ENCODE data around the gene FOXP1.
A peak's percentile ranks its signal among the peaks of the same experiment; 100 is the strongest.
"Not testable (repeated sequence)": the region's sequence is repeated elsewhere in the genome, so short reads cannot be mapped to it uniquely, and the experiment has no call there.

Gene FOXP1

DNA sequence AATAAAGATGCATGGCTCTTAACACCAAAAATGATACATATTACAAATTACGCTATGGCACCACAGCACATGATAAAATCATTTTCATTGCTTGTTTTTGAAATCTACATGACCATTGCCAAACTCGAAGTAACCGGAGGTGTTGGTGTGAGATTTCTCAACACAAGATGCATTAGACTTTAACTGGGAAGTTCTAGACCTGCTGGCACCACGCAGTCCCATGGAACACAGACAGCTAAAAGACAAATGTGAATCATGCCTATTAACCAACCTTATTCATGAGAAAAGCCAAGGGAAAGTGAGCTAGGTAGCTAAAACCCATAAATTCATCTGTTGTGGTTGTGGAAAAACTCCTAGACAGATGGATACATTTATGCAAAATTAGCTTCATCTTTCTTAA is 595.4 kb downstream of the FOXP1 start:
- no peak for DNase-seq

DNA sequence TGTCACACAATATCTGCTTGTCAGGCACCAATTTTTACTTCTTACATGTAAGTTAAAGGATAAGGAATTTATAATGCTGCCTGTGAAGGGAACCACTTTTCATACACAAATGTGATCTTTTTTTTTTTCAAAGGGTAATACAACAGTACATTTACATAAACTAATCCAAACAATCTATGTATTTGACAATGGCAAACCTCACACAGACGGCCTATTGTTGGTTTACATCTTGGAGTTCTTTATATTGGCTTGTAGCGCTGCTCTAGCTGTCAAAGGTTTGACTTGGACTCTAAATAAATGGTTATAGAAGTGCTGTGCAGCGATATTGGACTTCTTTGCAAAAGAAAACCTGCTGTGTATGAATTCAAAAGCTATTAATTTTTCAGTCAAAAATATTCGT is 598.0 kb downstream of the FOXP1 start:
- no peak for DNase-seq

DNA sequence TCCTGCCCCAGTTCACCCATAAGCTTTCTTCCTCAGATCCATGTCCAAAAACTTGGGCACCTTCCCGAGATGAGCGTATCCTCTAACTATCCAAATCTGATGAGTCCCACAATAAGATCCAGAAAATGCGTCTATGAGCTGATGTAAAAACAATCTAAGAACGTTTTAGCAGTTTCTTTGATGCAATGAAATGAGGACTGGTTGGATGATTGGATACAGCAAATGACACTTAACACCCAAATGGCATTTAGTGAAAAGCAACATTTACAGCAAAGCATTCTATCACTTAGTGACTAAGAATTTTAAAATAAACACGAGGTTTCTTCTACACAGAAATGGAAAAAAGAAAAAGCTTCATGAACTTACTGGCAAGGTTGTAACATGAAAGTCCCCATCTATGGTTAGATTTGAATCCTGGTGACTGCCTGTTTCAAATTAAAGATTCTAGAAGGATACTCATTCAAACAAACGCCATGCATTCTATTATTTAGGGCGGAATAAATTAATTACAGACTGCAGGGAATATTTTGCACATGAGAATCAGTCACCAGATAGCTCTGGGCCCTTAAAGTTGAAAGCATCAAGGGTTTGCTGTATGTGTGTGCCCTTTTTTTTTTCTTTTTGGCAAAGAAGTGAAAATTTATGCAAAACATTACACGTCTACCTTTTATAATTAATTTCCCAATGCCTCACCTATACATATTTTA is 598.6 kb downstream of the FOXP1 start:
- DNase-seq: no peak

DNA sequence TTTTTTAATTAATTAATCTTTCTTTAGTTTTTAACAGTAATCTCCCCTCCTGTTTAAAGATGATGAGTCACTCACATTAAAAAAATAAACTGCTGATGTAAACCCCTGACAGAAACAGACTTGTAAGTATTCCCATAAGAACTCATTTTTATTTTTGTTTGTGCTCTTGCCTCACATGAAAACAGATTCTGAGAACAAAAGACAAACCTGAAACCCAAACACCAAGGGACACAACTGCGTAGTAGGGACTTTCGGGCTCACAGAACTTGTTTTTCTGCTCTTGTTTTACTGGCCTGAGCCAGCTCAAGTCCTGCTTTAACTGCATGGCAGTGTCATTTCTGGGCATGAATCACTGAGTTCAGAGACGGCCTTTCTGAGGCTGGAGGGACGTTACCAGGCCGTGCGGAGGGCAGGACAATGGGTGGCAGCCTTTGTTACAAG is 600.8 kb downstream of the FOXP1 start:
- DNase-seq: no peak

DNA sequence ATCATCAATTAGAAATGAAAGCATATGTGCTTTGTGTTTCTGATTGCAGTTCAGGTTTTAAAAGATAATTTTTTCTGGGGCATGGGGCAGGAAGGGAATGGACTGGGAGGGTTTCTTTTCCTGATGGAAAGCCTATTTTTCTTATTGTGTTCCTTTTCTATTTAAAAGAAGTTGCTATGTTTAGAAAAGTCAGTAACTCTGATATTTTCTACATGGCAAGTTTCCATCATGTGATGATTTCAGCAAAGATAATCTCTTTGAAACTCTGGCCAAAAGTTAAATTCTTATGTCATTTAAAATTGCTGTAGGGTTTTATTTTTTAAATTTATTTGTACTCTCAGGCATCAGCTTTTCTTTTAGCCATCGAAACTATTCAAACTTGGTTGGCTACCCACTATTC is 601.2 kb downstream of the FOXP1 start:
- DNase-seq: no peak

DNA sequence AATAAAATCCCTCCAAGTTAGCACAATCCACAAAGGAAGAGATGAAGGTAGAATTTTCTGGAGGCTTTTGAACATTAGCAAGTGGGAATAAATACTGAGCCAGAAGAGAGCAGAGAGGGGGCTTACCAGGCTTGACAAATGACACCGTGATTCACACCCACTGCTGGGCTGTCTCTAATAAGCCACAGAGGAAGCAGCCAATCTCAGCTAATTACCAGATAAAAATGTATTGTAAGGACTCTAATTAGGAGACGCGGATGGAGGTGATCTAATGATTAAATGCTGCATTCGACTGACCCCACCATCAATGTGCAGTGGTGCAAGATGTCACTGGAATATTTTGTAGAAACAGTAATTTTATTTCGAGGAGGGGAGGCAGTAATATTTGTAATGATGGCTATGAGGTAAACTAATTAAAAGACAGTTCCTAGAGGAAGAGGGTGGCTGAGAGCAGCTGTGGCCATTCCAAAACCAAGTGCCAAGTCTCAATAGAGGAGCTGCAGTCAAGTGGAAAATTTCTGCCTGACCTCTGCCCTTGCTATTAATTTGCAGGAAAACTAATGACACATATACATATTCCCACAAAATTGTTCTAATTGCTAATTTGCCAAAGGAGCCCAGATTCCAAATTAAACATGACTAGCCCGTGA is 602.2 kb downstream of the FOXP1 start:
- DNase-seq: no peak

DNA sequence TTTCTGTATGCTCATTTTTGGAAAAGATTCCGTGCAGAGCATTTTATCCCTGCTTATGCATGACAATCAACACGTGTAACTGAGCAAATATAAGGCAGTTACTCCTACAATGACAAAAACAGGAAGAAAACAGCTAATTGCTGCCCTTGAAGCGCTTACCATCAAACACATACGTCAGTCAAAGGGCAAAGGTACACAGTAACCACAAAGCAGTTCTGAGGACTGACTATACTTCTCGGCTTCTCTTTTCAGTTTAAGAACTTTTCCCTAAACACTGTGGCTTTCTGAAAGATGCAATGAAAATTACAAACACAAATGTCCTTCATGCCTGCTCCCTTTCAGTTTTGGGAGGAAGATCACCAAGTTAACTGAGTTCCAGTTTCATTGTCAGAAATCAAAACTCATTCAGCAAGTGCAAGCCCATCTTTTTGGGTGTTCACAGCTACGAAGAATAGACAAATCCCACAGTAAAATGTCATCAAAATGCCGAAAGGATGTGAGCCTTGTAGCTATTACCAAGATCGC is 602.8 kb downstream of the FOXP1 start:
- no peak for DNase-seq

DNA sequence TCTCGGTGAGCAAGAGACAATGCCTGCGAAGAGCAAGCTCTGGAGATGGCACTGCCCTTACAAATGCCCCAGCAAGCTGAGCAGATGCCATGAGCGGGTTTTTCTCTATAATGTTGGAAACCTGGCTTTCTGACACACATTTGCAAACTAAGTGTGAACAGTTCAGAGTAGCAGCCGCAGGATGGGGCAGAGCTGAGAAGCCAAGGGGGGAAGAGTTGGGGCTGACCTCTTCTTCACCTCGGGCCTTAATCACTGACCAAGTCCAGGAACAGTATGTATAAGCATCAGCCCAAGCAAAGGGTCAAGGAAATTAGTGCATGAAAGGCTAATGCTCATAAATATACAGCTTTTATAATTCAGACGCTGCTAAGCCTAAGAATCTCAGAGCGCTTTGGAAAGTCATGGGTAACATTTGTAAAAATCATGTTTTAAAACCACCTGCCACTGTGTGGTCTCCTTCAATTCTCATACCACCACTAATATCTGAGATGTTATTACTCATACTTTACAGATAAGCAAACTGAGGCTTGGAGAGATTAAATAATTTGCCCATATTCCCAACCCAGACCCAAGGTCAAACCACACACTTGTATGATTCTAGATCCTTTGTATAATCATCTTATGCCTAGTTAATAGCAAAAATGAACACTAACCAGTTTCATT is 603.4 kb downstream of the FOXP1 start:
- no peak for DNase-seq

DNA sequence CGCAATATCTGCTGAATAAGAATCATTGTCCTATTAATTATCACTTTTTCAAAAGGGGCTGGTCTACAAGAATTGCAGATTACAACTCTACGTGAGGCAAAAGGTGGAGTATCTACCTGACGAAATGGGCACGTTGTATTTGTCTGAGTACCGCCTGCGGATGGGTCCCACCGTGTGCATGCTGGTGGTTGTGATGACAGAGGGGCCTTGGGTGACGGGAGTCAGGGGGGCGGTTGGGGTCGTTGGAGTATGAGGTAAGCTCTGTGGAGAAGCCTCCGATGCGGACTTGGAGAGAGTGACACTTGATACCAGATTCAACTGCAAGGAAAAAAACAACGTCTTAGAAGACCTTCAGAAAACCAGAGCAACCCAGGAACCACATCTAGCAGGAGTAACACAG is 605.8 kb downstream of the FOXP1 start:
- no peak for DNase-seq

DNA sequence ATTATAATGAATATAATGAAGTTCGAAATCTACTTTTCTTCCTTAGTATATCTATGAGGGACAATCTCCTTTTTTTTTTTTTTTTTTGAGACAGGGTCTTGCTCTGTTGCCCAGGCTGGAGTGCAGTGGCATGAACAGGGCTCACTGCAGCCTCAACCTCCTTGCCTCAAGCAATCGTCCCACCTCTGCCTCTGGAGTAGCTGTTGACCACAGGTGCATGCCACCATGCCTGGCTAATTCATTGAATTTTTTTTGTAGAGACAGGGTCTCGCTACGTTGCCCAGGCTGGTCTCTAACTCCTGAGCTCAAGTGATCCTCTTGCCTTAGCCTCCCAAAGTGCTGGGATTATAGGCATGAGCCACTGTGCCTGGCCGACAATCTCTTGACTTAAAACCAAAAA is 607.5 kb downstream of the FOXP1 start:
- DNase-seq: not testable (repeated sequence)

DNA sequence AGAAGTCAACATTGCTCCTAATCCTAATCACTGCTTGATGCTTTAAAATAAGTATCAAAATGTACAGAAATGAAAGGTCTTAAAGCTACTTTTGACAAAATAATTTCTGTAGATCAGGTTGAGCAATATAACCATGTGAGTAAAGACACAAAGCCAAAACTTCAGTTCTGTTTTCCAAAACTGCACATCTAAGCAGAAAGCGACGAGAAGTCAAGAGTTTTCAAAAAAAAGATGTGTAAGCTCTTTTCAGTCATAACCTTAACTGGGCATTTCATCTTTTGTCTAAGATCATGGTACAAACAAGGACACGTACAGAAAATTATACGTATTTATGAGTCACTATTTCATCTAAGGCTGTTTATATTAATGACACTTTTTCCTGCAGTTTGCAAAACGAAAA is 608.8 kb downstream of the FOXP1 start:
- no peak for DNase-seq

DNA sequence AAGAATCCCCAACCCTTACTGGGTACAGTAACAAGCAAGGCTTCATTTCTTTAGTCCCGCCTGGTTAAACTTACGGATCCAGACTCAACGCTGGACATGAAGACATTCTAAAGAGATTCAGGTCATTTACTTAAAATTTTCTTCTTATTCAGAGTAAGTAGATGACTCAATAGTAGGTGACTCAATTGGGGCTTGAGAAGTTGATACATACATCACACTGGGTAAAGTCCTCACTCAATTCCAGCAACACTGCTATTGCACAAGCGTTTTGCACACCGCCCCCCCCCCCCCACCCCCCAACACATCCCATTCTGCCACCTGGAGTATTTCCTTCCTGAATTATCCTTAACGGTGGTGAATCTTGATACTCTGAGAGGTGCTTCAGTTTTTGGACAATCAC is 610.0 kb downstream of the FOXP1 start:
- no peak for DNase-seq

DNA sequence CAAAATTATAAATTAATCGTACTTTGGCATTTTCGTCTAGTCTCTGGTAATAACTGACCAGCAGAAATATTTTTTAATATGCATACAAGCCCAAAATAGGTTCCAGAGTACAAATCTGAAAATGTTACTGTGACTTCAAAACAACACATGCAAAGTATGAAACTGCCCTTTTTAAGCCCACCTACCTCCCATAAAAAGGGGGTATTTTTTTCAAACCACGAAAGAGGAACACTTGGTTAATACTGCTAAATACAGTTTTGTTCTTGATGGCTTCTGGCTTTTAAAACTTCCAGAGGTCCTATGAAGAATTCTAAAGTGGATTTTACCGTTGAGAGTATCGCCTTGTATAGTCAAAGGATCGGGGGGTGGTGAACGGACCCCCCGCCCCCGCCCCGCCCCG is 610.7 kb downstream of the FOXP1 start:
- no peak for DNase-seq

DNA sequence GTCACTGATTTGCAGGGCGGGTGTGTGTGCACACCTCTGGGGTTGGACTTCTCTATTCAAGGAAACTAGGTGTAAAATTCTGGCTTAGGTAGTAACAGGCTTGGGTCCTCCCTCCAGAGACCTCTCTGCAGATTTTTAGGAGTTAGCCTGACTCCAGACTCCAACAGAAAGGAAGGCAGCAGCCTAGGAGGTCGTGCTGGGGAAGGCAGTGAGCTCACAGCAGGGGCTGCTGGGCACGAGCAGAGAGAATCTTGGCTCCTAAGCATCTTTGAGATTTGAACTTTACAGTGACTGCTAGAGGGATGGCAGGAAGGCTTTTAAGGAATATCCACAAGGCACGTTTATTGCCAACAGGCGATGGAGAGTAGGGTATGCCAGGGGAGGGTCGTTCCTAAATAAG is 612.6 kb downstream of the FOXP1 start:
- no peak for DNase-seq

DNA sequence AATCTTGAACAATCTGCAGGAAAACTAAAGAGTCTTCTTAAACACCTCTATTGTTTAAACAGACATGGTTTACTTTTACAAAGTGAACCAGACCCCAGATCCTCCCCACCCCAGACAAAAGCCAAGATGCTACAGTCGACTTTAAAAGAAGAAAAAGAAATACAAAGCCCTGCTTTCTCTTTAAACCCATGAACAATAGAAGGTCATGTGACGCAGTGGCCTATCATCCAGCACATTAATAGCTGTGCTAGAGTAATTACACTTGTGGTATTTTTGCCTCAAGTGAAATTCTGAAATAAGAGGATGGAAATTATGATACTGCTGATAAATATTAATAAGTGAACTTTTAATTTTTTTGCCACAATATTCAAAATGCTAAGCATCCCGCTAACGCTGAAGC is 613.4 kb downstream of the FOXP1 start:
- DNase-seq: no peak

DNA sequence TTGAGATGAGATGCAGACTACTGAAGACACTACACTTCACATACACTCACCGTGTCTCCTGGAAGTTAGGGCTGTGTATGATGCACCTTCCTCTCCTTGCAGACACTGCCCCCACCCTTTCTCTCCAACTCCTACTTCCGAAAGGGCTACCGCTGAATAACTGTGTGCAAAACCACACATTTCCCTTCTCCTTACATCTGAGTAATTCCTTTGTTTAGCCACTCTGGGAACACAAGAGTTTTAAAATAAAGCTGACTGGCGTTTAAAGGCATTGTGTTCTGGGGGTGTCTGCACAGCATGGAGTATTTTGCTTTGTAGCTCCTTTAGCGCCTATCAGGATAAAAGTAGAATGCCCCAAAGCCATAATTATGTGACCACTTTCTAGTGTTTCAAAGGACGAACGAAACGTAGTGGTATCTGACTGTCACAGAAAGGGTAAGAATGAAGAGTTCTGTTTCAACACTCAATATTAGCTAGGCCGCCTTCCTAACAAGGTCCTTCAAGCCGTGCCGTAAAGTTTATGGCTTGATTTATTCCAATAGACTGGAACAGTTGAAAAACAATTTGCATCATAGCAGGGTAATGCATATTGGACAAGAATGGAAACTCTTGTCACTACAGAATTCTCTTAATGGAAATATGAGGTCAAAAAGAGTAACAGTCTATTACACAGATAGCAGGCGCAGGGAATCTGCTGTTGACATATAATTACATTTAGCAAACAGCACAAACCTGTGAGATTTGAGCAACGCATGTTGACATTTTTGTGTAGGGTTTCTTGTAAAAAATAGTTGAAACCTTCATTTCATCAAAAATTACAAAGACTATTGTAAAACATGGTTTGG is 619.9 kb downstream of the FOXP1 start:
- DNase-seq: no peak

DNA sequence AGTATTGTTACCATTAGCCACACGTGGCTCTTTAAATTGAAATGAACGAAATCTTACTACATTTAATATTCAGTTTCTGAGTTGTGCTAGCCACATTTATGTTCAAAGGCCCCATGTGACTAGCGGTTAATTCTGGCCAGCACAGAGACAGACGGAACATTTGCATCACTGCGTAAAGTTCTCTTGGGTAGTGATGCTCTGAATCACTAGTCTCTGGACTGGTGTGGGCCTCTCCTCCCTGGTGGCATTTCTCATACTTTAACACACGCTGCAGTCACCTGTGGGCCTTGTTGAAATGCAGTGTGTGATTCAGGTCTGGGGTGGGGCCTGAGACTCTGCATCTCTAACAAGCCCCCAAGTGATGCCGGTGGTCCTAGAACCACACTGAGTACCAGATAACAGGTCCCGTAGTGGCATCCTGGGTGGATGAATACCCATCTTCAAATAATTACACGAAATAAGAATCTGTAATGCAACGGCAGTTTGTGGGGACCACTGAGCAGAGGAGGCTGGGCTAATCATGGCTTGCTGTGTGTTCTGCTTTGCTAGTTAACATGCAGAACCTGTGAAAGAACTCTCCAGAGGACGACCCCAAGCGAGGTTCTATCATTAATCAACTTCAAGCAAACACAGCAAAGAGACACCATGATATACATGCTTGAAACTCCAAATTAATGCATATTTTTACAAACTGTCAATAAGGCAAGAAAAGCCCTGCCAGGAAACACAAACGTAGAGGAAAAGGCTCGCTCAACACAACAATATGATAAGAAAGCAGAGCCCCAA is 623.8 kb downstream of the FOXP1 start:
- no peak for DNase-seq

DNA sequence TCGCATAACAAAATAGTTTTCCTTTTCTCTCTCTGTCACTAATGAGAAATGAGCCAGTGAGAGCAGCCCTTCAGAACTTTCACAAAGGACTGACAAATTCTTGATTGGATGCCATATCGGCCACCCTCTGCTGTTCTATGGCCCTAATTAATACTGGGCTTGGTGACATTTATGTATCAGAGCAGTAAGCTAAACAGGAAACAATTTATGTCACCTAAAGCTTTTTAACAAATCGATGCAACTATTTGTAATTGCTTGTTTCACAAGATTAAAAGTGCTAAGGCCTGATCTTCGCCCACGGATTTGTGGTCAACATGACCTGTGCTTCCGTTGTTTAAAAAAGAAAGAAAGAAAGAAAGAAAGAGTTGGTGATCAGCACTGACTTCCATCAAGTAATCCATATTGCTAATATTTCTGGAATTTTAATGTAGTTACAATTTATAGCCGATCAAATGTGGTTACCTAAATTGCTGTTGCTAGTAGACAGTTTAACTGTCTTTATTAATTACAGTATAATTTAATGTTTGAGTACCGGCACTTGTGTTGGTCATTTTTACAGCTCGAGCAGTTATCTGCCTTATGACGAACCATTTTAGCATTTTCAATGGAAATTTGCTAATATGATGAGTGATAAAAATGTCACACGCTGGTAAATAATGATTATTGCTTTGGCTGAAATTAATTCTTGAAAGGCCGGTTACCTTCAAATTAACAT is 631.3 kb downstream of the FOXP1 start:
- no peak for DNase-seq

DNA sequence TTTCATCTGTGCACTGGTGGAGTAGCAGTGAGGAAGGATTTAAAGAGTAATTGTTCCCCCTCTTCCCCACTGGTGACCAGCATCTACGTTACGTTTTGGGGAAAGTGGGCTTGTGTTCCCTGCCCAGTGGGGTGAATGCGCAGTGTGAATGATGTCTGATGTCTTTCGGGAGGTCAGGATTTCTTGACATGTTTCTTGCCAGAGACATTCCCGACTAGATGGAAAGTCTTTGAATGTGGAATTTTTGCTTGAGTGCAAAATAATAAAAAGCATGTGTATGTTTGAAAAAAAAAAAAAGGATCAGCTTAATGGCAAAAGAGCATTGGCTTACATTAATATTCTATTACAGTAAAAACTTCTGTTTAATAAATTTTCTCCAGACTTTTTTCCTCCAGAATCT is 632.2 kb downstream of the FOXP1 start:
- DNase-seq: peak; percentile 55

DNA sequence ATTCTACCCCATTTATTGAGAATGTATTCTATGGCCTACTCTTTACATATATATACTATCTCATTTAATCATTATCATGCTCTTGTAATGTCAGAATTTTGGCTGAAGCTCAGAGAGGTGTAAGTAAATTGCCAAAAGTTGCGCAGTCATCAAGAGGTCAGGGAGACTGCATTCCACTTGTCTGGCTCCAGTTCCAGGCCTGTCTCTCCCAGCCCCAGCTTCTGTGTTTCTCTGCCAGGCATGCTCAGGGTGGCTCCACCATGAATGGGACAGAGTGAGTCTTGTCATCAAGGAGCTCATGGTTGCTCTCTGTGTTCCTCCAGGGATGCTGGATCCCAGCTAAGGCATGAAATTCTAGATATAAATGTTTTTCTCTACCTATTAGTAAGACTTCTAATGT is 635.9 kb downstream of the FOXP1 start:
- no peak for DNase-seq

DNA sequence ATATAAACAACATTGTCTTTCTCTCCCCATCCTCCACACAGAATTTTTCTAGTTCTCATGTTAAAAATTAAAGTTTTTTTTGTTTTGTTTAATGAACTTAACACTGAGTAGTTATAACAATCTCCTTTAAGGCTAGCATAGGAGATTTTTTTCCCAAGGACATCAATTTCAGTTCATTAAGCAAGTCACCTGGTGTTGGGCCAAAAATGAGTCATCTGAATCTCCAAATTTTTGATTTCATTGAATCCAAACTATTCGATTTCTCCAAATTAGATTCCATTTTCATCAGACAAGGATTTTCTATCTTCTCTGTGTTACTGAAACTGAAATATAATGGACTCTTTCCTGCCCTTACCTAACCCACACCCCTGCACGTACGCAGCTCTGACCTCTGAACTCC is 639.6 kb downstream of the FOXP1 start:
- no peak for DNase-seq

Measured in right forelimb (tissue), 1 donor.